Sigmoid colon (tissue), 7 donors: ENCODE results near the gene TMEM271. TPM values are rescaled to one million over a fixed set of nuclear protein-coding genes. Genes with fewer than 3 reads are reported as not detected.
"Not testable (repeated sequence)": the region's sequence is repeated elsewhere in the genome, so short reads cannot be mapped to it uniquely, and the experiment has no call there.

Experiments
- DNase-seq: peaks from one replicate; pipeline ENCODE4 v3.0.0-alpha.2; 2019
- H3K27ac ChIP-seq, 4 donors: fragments of 200-600 bp; sonication (generic); one replicate each; pipeline ENCODE4 v1.5.1; 2016 to 2019; ENCODE audit warnings: mild to moderate bottlenecking in 1 of 4
- H3K27me3 ChIP-seq, 3 donors: fragments of 200-600 bp; sonication (generic); one replicate each; pipeline ENCODE4 v1.5.1; 2019; ENCODE audit warnings: mild to moderate bottlenecking in 1 of 3
- H3K36me3 ChIP-seq, 4 donors: fragments of 200-600 bp; sonication (generic); one replicate each; pipeline ENCODE4 v1.5.1; 2016 to 2019
- H3K4me1 ChIP-seq, 4 donors: fragments of 200-600 bp; sonication (generic); one replicate each; pipeline ENCODE4 v1.5.1; 2017 to 2019
- H3K4me3 ChIP-seq, 4 donors: fragments of 200-600 bp; sonication (generic); one replicate each; pipeline ENCODE4 v1.5.1; 2017 to 2019; ENCODE audit warnings: mild to moderate bottlenecking in 2 of 4, moderate library complexity in 1 of 4
- H3K9me3 ChIP-seq, 4 donors: fragments of 200-600 bp in 3 of 4; sonication (generic) in 3 of 4; one replicate each; pipeline versions ENCODE4 v1.5.1 to v1.6.1; 2013 to 2019
- CTCF ChIP-seq, 4 experiments: fragments of 450-650 bp in 3 of 4; fragments of 200-600 bp in 1 of 4; IDR thresholded peaks; one replicate each; pipeline ENCODE4 v1.5.1; 2016 to 2019; ENCODE audit warnings: antibody characterized with exemption in 4 of 4, mild to moderate bottlenecking in 3 of 4, moderate library complexity in 2 of 4
- EP300 ChIP-seq, 4 donors: sonication (generic); formaldehyde crosslinking; IDR thresholded peaks; one replicate each; pipeline ENCODE4 v1.6.1; 2017; ENCODE audit warnings: antibody characterized with exemption in 4 of 4
- POLR2A ChIP-seq, 2 donors: fragments of 450-650 bp; IDR thresholded peaks; one replicate each; pipeline ENCODE4 v1.6.1; 2016; ENCODE audit warnings: antibody characterized with exemption in 2 of 2, mild to moderate bottlenecking in 2 of 2, moderate library complexity in 2 of 2
- POLR2AphosphoS5 ChIP-seq, 4 donors: sonication (generic); formaldehyde crosslinking; IDR thresholded peaks; one replicate each; pipeline ENCODE4 v1.6.1; 2017; ENCODE audit warnings: antibody characterized with exemption in 4 of 4
- WGBS, 2 donors: extraction: QIAGEN DNeasy Blood & Tissue Kit; methylation state at CpG; one replicate each; pipeline ENCODE4 v1.1.7; 2013; 5-methylcytosine and 5-hydroxymethylcytosine counted together
- intact Hi-C: fragments of 100-400 bp; cut with DNase I; formaldehyde crosslinking; loops from one replicate; pipeline ENCODE4 v1.15.1; 2023
- polyA plus RNA-seq, 3 donors: library from polyadenylated mRNA; stranded (reverse); fragments of 200-250 nt; gene quantifications; one replicate each; pipeline ENCODE4 v1.2.3, GENCODE V29; 2013
- total RNA-seq, 4 donors: library from RNA; depleted of rRNA; stranded (reverse); fragments of >200 nt; gene quantifications; one replicate each; pipeline ENCODE4 v1.1.0, GENCODE V29; 2016
- donor health status: healthy with polysubstance abuse.
- donor health status: Bipolar disorder and iron deficiency.
- donor health status: healthy.

Gene TMEM271
- total and polyA plus RNA-seq, 7 donors: 0.06 to 0.41 (median 0.36) TPM; not detected in 4

GRCh38 chr4:552019-552418 is 24.1 kb downstream of the TMEM271 start:
- intact Hi-C loops: no loop called here
- 78 to 79% methylated on average over 5 of the region's 5 CpGs for WGBS, 2 donors
- Histone ChIP-seq H3K9me3 (no peaks in the 10 kb centered on the region), H3K27ac (no peak overlapping the region), H3K4me1 (no peaks in the 10 kb centered on the region), H3K4me3 (no peak overlapping the region), H3K27me3 (peaks cover 0 to 5% (median 0%) of the 10 kb centered on the region in 3 donors), H3K36me3 (no peaks in the 10 kb centered on the region)
- TF ChIP-seq POLR2AphosphoS5 (IDR thresholded peaks at IDR 0.05): no peak
- TF ChIP-seq EP300 (IDR thresholded peaks at IDR 0.05): no peak
- TF ChIP-seq POLR2A (IDR thresholded peaks at IDR 0.05): no peak
- TF ChIP-seq CTCF (IDR thresholded peaks at IDR 0.05): no peak
- no peak for DNase-seq

GRCh38 chr4:550268-550667 is 25.8 kb downstream of the TMEM271 start:
- H3K36me3 ChIP-seq, H3K27ac ChIP-seq, H3K27me3 ChIP-seq, DNase-seq, H3K9me3 ChIP-seq, H3K4me1 ChIP-seq, intact Hi-C loops, H3K4me3 ChIP-seq: not testable (repeated sequence)
- WGBS, 2 donors: 95 to 96% methylated on average over 25 of the region's 27 CpGs

GRCh38 chr4:548976-549375 is 27.1 kb downstream of the TMEM271 start:
- H3K36me3 ChIP-seq: no peaks in the 10 kb centered on the region
- no peak for TF ChIP-seq CTCF (IDR thresholded peaks at IDR 0.05)
- no peak for TF ChIP-seq POLR2AphosphoS5 (IDR thresholded peaks at IDR 0.05)
- no peak for TF ChIP-seq POLR2A (IDR thresholded peaks at IDR 0.05)
- no peak for TF ChIP-seq EP300 (IDR thresholded peaks at IDR 0.05)
- H3K4me3 ChIP-seq: no peak overlapping the region
- no peaks in the 10 kb centered on the region for H3K9me3 ChIP-seq
- DNase-seq: no peak
- intact Hi-C loops: no loop called here
- no peaks in the 10 kb centered on the region for H3K4me1 ChIP-seq
- H3K27me3 ChIP-seq: no peaks in the 10 kb centered on the region
- H3K27ac ChIP-seq: no peak overlapping the region
- 33 to 34% methylated on average over 8 of the region's 8 CpGs for WGBS, 2 donors

GRCh38 chr4:545612-546011 is 30.5 kb downstream of the TMEM271 start:
- H3K9me3 ChIP-seq: no peaks in the 10 kb centered on the region
- TF ChIP-seq EP300 (IDR thresholded peaks at IDR 0.05) (no peak), POLR2A (IDR thresholded peaks at IDR 0.05) (no peak), POLR2AphosphoS5 (IDR thresholded peaks at IDR 0.05) (no peak), CTCF (IDR thresholded peaks at IDR 0.05) (no peak)
- no peaks in the 10 kb centered on the region for H3K36me3 ChIP-seq
- no peaks in the 10 kb centered on the region for H3K27me3 ChIP-seq
- H3K27ac ChIP-seq: no peak overlapping the region
- H3K4me3 ChIP-seq: no peak overlapping the region
- intact Hi-C loops: no loop called here
- DNase-seq: no peak
- WGBS, 2 donors: 78 to 80% methylated on average over 5 of the region's 5 CpGs
- no peaks in the 10 kb centered on the region for H3K4me1 ChIP-seq

GRCh38 chr4:544386-545105 is 31.5 kb downstream of the TMEM271 start:
- TF ChIP-seq CTCF (IDR thresholded peaks at IDR 0.05) (no peak), POLR2AphosphoS5 (IDR thresholded peaks at IDR 0.05) (no peak), POLR2A (IDR thresholded peaks at IDR 0.05) (no peak), EP300 (IDR thresholded peaks at IDR 0.05) (no peak)
- Histone ChIP-seq H3K27me3 (no peaks in the 10 kb centered on the region), H3K9me3 (no peaks in the 10 kb centered on the region), H3K4me3 (no peak overlapping the region), H3K36me3 (peaks cover 0 to 2% (median 0%) of the 10 kb centered on the region in 4 donors), H3K4me1 (no peaks in the 10 kb centered on the region), H3K27ac (no peak overlapping the region)
- no peak for DNase-seq
- intact Hi-C loops: no loop called here
- WGBS, 2 donors: 77 to 83% methylated on average over 9 of the region's 9 CpGs
